ENCODE results near the gene ZNF415.
"Not testable (repeated sequence)": the region's sequence is repeated elsewhere in the genome, so short reads cannot be mapped to it uniquely, and the experiment has no call there.

The ZNF415 gene

DNA sequence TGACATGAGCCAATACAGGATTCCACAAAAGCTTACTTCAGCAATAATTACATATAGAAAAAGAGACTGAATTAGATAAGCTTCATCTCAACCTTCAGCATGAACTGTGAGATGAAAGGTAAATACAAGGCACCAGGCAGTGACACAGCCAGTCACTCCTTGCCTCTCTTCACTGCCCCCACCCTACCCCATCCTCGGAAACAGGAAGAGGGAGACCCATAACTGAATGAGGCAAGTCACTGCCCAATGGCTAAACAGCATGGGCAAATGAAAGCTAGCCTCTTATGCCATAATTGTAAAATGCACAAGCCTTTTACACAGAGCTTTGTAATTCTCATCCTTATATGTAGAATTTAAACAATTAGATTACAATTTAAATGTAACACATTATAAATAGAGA is 31.2 kb downstream of the ZNF415 start:
- H3K4me2 ChIP-seq (ENCODE audit: insufficient read depth, low read length), result peak overlapping the region; percentile 97
- DNase-seq (peak; percentile 58), ATAC-seq (ENCODE audit: insufficient read depth, low read depth) (no peak)
- H3K4me1 ChIP-seq (ENCODE audit: insufficient read depth, low read length), result peaks cover 37% of the 10 kb centered on the region
- peak overlapping the region; percentile 61 for H3K27ac ChIP-seq (ENCODE audit: low read length)
- peaks cover 61% of the 10 kb centered on the region for H3K79me2 ChIP-seq (ENCODE audit: insufficient read depth, low read length)
- H3K4me3 ChIP-seq (ENCODE audit: low read depth in 1 of 2, low read length in 2 of 2), result peak overlapping the region; percentile 74 to 81; a peak in 3 of 4 replicates
- H4K20me1 ChIP-seq (ENCODE audit: insufficient read depth, low read length), result peaks cover 32% of the 10 kb centered on the region
- no peaks in the 10 kb centered on the region for H3K27me3 ChIP-seq (ENCODE audit: insufficient read depth, low read length, poor library complexity)
- H3K36me3 ChIP-seq (ENCODE audit: insufficient read depth, low read length), result peaks cover 28% of the 10 kb centered on the region
- H3K9me3 ChIP-seq (ENCODE audit: insufficient read depth, low read length, severe bottlenecking), result no peaks in the 10 kb centered on the region
- H3K9ac ChIP-seq (ENCODE audit: low read depth, low read length), result peak overlapping the region; percentile 90
- TF ChIP-seq EZH2 (IDR thresholded peaks at IDR 0.05; ENCODE audit: borderline replicate concordance, low read depth, low read length, severe bottlenecking), result no peak
- no peak for TF ChIP-seq CTCF (IDR thresholded peaks at IDR 0.05; ENCODE audit: borderline replicate concordance, extremely low read depth, low read length, poor library complexity, severe bottlenecking)
- H2AFZ ChIP-seq (ENCODE audit: low read depth, low read length), result no peak overlapping the region

- not testable (repeated sequence) for H3K9ac ChIP-seq (ENCODE audit: low read depth, low read length); H3K27ac ChIP-seq (ENCODE audit: low read length); H3K4me2 ChIP-seq (ENCODE audit: insufficient read depth, low read length); H2AFZ ChIP-seq (ENCODE audit: low read depth, low read length); DNase-seq; H3K9me3 ChIP-seq (ENCODE audit: insufficient read depth, low read length, severe bottlenecking); H3K4me3 ChIP-seq (ENCODE audit: low read depth in 1 of 2, low read length in 2 of 2); ATAC-seq (ENCODE audit: insufficient read depth, low read depth); H3K27me3 ChIP-seq (ENCODE audit: insufficient read depth, low read length, poor library complexity)
- H3K36me3 ChIP-seq (ENCODE audit: insufficient read depth, low read length), result peaks cover 46% of the 10 kb centered on the region
- H3K79me2 ChIP-seq (ENCODE audit: insufficient read depth, low read length), result peaks cover 81% of the 10 kb centered on the region
- peaks cover 29% of the 10 kb centered on the region for H3K4me1 ChIP-seq (ENCODE audit: insufficient read depth, low read length)
- H4K20me1 ChIP-seq (ENCODE audit: insufficient read depth, low read length), result peaks cover 44% of the 10 kb centered on the region
These were observed 34.1 kb downstream of the ZNF415 start for GRCh38 chr19:53098570-53098969.

DNA sequence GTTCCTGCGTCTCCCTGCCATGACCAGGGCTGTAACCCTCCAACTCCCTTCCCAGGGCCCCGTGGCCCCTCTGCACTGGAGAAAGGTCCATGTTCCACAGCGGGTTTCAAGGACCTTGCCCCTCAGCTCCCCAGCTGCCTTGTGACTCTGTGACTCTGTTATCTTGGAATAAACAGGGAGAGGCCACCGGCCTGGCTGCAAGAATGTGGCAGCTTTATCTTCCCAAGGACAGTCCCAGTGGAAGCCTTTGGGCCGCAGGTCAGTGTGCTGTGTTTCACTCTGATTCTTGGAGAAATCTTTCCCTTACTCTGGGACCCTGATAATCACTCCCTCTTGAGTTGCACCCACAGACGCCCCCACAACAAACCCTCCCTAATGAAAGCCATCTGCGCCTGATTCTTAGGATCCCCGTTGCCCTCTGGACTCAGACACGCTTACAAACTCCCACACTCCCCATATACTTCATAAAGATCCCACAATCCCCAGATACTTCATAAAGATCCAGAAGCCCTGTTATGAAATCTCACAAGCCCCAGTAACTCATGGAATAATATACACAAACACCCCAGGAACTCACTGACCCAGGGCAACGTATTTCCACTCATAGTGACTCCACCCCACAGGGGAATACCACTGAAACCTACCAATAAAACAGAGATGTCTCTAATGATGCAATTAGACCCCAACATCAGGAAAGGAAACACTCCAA is 35.6 kb downstream of the ZNF415 start:
- H2AFZ ChIP-seq (ENCODE audit: low read depth, low read length); DNase-seq; H3K9me3 ChIP-seq (ENCODE audit: insufficient read depth, low read length, severe bottlenecking); H3K9ac ChIP-seq (ENCODE audit: low read depth, low read length); H3K4me3 ChIP-seq (ENCODE audit: low read depth in 1 of 2, low read length in 2 of 2); ATAC-seq (ENCODE audit: insufficient read depth, low read depth); H3K27ac ChIP-seq (ENCODE audit: low read length); H3K4me2 ChIP-seq (ENCODE audit: insufficient read depth, low read length); H3K27me3 ChIP-seq (ENCODE audit: insufficient read depth, low read length, poor library complexity): not testable (repeated sequence)
- Histone ChIP-seq H3K4me1 (ENCODE audit: insufficient read depth, low read length) (peaks cover 24% of the 10 kb centered on the region), H3K36me3 (ENCODE audit: insufficient read depth, low read length) (peaks cover 56% of the 10 kb centered on the region), H4K20me1 (ENCODE audit: insufficient read depth, low read length) (peaks cover 40% of the 10 kb centered on the region), H3K79me2 (ENCODE audit: insufficient read depth, low read length) (peaks cover 81% of the 10 kb centered on the region)

GRCh38 chr19:53096579-53096978 is 36.1 kb downstream of the ZNF415 start:
- not testable (repeated sequence) for H3K4me3 ChIP-seq (ENCODE audit: low read depth in 1 of 2, low read length in 2 of 2); H3K9ac ChIP-seq (ENCODE audit: low read depth, low read length); H3K9me3 ChIP-seq (ENCODE audit: insufficient read depth, low read length, severe bottlenecking); H3K27ac ChIP-seq (ENCODE audit: low read length); H2AFZ ChIP-seq (ENCODE audit: low read depth, low read length); H3K4me2 ChIP-seq (ENCODE audit: insufficient read depth, low read length); DNase-seq; ATAC-seq (ENCODE audit: insufficient read depth, low read depth); H3K27me3 ChIP-seq (ENCODE audit: insufficient read depth, low read length, poor library complexity)
- peaks cover 19% of the 10 kb centered on the region for H3K4me1 ChIP-seq (ENCODE audit: insufficient read depth, low read length)
- peaks cover 59% of the 10 kb centered on the region for H3K36me3 ChIP-seq (ENCODE audit: insufficient read depth, low read length)
- H3K79me2 ChIP-seq (ENCODE audit: insufficient read depth, low read length), result peaks cover 75% of the 10 kb centered on the region
- peaks cover 39% of the 10 kb centered on the region for H4K20me1 ChIP-seq (ENCODE audit: insufficient read depth, low read length)
